Activated T-helper 9 cell treated with anti-CD3 and anti-CD28 coated beads, Interleukin-2, amount 50 U/mL, for 16 hours (primary cell): ENCODE results near the gene RAB19.
"Not testable (repeated sequence)": the region's sequence is repeated elsewhere in the genome, so short reads cannot be mapped to it uniquely, and the experiment has no call there.

Experiments
- DNase-seq: peaks from one replicate; pipeline ENCODE4 v3.0.0-alpha.2; 2020; ENCODE audit warnings: low read depth

Gene RAB19

DNA sequence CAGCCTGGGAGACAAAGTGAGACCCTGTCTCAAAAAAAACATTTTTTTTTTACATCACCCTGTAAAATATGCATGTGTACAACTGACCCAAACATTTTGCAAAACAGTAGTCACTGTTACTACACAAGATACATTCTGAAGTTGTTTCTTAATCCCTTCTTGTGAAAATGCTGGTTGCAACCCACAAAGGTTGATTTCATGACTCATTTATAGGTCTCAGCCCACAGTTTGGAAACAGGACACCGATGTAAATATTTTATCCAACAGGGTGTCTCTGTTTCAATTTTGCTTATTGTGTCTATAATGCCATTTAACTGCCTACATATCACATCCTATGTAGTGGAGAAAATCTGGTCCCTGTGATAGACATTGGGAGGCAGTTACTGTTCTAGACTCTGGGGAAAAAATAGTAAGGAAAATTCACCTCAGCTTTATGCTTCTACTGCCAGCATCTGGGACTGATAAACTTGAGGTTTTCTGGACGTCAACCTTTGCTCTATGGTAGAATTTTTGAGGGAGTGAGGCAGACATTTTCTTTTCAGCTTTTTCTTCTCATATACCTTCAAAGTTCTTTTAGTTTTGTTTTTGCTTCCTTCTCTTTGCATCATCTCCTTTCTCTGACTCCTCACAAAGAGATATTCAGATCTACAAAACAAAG lies 1.6 kb upstream of the RAB19 start:
- DNase-seq, result no peak

DNA sequence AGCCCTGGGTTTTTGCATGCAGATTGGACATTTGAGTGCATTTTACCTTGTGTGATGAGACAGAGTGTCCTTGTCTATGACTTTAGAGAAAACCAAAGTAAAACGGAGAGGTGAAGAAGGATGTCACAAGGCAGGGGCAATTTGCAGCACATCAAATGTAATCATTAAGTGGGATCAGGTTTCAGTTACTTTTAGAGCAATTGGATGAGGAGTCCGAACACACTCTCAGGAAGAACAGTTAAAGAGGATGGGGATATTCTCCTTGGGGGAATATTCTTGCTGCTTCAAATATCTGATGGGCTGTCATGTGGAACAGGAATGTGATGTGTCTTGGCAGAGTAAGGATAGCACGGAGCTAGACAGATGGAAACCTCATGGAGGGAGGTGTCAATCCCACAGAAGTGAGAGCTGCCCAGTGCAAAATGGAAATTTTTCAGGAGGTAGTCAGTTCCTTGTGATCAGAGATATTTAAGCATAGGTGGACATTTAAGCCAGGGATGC lies 757 bp downstream of the RAB19 start:
- no peak for DNase-seq

DNA sequence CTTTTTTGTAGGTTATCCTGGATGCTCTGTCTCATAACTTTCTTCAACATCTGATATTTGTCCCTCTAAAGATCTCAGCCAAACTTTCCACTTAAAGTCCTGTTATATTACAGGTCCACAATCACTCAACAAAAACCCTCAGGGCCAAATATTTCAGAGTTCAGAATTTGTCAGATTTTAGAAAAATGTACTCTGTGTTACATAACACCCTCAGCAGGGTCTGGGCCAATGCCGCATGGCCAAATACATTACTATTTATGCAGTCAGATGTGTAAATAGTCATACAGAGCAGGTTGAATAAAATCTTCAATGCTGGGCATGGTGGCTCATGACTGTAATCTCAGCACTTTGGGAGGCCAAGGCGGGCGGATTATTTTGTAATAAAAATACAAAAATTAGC lies 11.5 kb downstream of the RAB19 start:
- DNase-seq, result no peak

DNA sequence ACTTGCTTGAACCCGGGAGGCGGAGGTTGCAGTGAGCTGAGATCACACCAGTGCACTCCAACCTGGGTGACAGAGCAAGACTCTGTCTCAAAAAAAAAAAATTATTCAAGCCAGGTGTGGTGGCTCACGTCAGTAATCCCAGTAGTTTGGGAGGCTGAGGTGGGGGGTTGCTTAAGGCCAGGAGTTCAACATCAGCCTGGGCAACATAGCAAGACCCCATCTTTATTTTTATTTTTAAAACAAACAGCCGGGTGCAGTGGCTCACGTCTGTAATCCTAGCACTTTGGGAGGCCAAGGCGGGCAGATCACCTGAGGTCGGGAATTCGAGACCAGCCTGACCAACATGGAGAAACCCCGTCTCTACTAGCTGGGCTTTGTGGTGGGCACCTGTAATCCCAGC lies 12.0 kb downstream of the RAB19 start:
- DNase-seq, result not testable (repeated sequence)

DNA sequence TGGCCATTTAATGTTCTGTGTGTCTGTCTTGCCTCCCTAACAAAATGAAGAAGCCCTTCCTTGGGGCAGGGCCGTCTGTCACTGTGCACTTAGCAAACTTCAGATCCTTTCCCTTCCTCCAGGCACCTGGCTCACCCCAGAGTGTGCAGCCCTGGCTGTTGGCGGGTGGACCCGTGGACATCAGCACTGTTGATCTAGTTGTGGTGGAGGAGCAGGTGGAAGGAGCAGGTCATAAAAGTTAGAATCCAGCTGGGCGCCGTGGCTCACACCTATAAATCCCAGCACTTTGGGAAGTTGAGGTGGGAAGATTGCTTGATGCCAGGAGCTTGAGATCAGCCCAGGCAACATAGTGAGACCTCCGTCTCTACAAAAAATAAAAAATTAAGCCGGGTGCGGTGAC lies 12.7 kb downstream of the RAB19 start:
- no peak for DNase-seq

DNA sequence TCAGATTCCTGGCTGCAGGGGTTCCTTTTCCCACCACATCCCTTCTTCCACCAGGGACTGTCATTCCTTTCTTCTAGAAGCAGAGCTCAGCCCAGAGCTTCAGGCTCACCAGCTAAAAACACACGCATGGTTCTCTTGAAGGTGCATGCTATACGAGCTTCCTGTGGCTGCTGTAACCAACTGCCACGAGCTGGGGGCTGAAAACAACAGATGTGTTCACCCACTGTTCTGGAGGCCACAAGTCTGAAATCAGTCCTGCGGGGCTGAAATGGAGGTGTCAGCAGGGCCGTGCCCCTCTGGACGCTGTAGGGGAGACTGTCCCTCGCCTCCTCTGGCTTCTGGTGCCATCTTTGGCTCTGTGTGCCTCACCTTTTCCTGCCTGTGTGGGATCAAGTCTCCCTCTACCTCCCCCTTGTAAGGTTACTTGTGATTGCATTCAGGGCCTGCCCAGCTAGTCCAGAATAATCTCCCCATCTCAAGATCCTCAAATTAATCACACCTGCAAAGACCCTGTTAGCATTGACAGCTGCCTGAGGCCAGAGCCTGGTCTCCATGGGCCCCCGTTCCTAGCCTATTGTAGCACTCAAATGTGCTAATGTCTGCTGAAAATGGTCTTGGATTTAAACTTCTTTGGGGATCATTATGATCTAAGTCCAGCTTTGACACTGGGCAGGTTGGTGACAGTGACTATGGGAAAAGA lies 13.7 kb downstream of the RAB19 start:
- DNase-seq, result no peak

DNA sequence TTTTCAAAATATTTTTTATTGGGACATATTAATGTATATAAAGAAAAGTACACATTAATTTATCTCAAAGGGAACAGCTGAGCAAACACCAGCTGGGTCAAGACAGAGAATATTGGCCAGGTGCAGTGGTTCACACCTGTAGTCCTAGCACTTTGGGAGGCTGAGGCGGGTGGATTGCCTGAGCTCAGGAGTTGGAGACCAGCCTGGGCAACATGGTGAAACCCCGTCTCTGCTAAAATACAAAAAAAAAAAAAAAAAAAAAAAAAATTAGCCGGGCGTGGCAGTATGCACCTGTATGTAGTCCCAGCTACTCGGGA lies 14.3 kb downstream of the RAB19 start:
- not testable (repeated sequence) for DNase-seq

GRCh38 chr7:140418653-140419052 lies 14.8 kb downstream of the RAB19 start:
- DNase-seq, result no peak

DNA sequence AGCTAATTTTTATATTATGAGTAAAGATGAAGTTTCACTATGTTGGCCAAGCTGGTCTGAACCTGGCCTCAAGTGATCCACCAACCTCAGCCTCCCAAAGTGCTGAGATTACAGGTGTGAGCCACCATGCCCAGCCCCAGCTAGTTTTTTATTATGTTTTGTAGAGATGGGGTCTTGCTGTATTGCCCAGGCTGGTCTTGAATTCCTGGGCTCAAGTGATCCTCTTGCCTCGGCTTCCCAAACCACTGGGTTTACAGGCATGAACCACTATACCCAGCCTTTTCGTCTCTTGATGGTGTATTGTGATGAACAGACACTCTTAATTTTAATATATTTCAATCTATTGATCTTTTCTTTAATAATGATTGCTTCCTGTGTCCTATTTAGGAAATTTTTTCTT lies 17.7 kb downstream of the RAB19 start:
- DNase-seq, result no peak

- DNase-seq, result no peak
Observed at GRCh38 chr7:140423501-140423900, 19.6 kb downstream of the RAB19 start.

DNA sequence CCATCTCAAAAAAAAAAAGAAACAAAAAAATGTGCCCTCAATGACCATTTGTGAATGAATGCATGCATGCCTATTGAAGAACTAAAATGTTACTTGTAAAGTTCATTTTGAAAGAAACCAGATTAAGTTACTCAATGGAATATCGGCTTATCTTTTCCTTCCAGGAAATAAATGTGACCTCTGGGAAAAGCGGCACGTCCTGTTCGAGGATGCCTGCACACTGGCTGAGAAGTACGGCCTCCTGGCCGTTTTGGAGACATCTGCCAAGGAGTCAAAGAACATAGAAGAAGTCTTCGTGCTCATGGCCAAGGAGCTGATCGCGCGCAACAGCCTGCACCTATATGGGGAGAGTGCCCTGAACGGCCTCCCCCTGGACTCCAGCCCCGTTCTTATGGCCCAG lies 21.9 kb downstream of the RAB19 start:
- DNase-seq, result no peak

GRCh38 chr7:140426130-140426529 lies 22.3 kb downstream of the RAB19 start:
- DNase-seq, result no peak

DNA sequence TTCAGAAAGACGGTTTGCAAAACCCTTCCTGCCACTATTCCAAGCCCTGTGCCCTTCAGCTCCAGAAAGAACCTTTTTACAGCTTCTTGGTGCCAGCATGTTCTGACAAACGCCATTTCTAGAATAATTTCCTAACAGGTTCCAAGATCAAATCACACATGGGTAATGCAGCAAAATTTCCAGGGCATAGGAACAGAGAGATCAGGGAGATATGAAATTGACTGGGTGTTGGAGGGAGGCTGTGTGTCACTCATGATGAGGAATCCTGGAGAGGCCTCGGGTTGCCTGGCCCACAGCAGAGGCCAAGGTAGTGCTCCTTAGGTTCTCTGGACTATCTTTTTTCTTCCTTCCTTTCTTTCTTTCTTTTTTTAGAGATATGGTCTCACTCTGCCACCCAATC lies 29.5 kb downstream of the RAB19 start:
- DNase-seq, result no peak

DNA sequence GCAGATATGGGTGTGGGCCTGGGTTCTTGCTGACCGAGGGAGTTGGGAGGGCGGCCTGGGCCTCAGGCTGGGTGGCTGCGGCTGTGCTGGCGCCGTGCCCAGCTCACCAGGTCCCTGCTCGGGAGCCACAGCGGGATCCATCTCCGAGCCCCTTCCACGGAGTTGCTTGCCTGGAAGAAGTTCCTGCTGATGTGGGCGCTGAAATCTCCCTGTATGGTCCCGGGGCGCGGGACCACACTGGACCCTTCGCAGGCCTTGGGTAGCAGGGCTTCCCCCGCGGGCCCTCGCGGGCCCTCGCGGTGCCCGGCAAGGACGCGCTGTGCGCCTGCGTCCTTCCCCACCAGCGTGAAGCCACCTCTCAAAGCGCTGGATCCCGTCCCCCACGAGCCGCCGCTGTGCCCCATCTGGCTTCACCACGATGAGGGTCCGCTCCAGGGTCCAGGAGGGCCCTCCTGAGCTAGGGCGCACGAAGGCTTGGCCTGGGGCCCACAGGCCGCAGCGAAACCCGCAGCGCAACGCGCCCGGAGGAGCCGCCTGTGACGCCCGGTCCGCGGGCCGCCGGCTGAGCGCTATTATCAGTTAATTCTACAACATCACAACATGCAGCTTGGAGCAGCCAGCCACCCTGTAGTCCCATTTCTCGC lies 31.5 kb downstream of the RAB19 start:
- DNase-seq, result no peak

- no peak for DNase-seq
Observed at GRCh38 chr7:140439359-140439758, 35.5 kb downstream of the RAB19 start.

DNA sequence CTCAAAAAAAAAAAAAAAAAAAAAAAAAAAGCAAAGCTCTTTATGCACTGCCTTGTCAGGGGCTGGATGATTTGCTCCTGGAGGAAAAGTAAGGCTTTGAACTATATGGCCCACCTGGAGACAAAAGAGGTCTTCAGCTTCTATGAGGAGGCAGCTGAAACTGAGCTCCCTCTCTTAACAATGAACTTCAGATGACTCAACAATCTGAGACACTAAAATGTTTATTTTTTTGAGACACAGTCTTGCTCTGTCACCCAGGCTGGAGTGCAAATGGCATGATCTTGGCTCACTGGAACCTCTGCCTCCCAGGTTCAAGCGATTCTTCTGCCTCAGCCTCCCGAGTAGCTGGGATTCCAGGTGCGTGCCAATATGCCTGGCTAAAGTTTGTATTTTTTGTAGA lies 36.7 kb downstream of the RAB19 start:
- no peak for DNase-seq

- no peak for DNase-seq
Observed at GRCh38 chr7:140441519-140441918, 37.7 kb downstream of the RAB19 start.

- no peak for DNase-seq
Observed at GRCh38 chr7:140446467-140446866, 42.6 kb downstream of the RAB19 start.

GRCh38 chr7:140447841-140448240 lies 44.0 kb downstream of the RAB19 start:
- DNase-seq, result no peak

DNA sequence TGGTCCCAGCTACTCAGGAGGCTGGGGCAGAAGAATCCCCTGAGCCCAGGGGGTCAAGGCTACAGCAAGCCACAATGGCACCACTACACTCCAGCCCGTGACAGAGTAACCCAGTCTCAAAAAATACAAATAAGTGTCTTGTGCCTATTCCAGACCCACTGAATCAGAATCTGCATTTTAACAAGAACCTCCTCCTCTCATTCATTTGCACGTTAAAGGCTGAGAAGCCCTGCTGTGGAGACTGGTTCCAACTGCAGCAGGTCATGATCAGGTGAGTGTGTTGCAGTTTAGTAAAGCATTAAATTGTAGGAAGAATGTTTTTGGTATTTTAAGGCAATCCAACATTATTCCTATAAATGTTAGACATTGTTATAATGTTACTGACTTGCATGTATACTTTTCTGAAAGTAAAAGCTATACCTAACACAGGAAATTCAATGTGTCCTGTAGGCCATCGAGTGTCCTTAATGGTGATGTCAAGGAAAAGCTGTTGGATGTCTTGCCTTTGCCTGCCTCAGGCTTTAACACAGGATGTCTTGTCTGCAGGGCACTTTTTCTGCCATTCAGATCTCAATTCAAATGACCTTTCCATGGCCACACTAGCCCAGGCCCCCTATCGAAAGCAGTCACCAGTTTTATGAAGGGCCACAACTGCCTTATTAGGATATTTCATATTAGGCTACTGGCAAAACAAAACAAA lies 45.1 kb downstream of the RAB19 start:
- no peak for DNase-seq

DNA sequence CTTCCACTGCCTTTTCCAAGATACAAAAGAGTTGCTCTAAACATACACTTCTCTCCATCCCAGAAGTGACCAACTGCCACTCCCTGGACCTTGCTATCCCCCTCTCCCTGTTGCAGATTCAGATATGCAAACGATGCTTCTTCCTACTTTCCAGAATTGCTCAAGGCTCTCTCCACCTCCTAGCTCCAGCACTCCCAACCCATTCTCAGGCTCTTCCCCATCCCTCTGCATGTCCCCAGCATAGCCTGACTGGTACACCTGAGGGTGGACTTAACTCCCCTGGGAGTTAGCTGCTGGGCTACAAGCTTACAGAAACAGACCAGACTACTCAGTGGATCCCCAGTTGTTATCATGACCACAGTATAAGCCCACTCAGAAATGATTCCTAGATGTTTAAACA lies 47.9 kb downstream of the RAB19 start:
- DNase-seq, result no peak

DNA sequence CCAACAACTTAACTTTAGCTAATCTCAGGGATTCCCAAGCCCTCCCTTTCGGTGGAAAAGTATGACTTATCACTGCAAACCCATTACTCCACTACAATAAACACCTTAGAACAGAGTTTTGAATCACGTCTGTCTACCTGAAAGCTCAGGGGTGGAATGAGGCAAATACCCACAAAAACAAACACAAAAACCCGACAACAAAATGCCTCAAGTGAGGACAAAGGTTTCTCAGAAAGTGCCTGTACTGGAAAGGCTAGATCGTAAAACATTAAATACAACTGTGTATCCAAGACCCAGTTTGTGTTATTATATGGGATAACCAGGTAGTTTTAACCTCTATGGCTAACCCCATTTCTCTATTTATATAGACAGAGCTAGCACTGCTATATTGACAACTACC lies 49.4 kb downstream of the RAB19 start:
- no peak for DNase-seq
